Stimulated activated CD4-positive, alpha-beta T cell treated with anti-CD3 and anti-CD28 coated beads, Interleukin-15, amount 100 ng/mL, for 48 hours (primary cell): Measurements from ENCODE around the gene TJP1.
"Not testable (repeated sequence)": the region's sequence is repeated elsewhere in the genome, so short reads cannot be mapped to it uniquely, and the experiment has no call there.

Experiments used
- DNase-seq, 2 donors: peaks; one replicate each; pipeline ENCODE4 v3.0.0-alpha.2; 2020; ENCODE audit warnings: low read depth in 2 of 2

Gene TJP1

DNA sequence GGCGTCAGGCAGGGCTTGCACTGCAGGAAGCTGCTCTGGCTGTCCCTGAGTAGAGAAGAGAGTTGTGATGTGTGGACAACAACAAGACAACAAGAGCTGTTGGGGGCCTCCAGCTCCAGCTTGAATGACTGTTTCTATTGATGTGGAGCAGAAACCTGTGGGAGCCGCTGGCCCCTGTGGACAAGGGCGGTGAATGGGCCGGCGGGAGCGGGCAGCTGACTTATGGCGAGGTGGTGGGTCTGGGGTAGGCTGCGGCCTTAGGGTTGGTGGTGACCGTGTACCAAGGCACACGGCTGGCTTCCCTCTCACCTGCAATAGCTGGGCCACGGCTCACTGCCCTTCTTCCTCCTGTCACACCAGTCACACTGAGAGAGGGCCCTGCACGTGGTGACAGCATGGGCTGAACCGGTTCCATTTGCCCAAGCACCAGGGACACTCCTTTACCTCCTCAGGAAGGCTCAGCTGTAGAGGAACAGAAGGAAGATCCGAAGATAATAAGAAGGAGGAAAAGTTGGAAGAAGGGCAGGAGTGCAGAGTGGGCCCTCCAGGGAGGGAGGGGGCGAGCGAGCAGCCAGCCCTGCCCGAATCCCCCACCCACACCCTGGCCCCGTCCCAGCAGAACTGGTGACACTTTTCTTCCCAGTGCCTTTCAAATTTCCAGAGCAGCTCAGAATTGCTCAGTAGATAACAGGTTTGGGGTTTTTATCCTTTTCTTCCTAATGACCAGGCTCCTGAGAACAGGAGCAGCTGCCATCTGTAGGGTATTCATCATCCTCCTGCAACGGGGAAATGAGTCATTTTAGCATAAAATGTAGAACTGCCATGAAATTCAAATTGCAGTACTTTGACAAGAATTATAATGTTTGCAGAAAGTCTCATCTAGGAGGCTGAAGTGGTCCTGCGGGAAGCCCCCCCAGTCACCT lies 136.9 kb downstream of the TJP1 start:
- DNase-seq, result no peak

DNA sequence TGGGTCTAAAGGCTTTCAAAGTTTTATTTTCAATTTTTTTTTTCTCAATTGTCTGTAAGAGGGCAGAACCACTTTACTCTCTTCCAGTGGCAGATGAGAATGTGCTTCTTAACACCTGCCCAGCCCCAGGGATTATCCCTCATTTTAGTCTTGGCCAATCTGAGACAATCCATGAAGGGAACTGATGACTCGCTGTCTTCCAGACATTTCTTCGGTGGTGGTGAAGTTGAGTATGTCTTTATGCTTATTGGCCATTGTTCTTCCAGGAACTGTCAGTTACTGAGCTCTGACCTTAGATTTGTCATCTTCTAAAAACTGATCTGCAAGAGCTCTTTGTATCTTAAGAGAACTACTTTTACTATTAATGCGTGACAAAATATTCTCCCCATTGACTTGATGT lies 139.5 kb downstream of the TJP1 start:
- DNase-seq, result no peak

DNA sequence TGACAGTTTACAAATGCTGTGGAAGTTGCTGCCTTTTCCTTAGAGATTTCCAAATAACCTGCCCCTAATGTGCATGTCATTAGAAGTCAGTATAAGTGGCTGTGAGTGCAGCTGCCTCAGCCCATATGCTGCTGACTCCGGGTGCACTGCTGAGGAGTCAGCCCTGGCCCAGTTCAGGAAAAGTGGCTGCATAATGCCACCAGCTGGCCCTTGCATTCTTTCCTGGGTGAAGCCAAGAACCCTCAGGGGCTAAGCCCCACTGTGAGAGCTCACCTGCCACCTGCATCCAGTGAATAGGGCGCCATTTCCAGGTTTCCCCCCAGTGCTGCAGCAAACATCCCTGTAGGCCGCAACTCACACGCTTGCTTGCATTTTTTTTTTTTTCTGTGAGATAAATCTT lies 139.9 kb downstream of the TJP1 start:
- DNase-seq, result no peak

DNA sequence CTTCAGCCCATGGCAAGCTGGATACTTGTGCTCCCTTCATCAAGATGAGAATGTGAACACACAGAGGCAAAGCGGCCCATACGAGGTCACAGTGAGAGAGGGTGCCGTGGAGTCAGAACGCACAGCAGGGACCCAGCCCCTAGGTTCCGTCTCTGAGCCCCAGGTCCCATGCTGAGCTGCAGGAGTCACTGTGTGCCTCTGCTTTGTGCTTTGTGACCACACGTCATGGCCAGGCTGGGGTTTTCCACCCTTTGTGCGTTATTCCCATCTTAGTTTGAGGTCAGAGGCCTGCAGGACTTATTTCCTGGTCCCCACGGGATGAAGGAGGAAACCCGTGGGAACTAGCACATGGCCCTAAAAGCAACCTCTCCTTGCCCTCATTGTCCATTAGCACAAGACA lies 140.3 kb downstream of the TJP1 start:
- DNase-seq, result no peak

DNA sequence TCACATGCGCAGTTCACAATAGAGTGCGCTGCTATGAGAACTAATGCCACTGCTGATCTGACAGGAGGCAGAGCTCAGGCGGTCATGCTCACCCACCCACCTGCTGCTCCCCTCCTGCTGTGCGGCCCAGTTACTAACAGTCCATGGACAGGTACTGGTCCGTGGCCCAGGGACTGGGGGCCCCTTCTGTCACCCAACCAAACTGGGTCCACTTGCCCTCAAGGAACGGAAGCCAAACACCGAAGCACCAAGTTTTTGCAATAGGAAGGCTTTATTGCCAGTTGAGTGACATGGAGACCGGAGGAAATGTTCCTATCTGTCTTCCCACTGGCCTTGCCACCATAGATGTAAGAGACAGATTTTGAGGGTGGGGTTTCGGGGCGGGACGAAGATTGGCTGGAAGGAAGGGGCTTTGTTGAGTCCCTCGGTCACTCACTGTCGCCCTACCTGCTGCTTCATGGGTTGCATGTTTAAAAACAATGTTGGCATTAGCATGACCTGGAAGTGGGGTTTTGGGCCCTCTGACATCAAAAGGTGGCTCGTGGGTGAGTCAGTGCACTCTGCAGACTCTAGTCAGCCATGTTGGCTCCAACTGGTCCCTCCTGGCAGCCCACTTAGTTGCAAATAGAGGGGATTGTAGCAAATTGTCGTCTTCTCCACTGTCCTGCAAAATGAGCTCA lies 141.0 kb downstream of the TJP1 start:
- DNase-seq, result no peak

DNA sequence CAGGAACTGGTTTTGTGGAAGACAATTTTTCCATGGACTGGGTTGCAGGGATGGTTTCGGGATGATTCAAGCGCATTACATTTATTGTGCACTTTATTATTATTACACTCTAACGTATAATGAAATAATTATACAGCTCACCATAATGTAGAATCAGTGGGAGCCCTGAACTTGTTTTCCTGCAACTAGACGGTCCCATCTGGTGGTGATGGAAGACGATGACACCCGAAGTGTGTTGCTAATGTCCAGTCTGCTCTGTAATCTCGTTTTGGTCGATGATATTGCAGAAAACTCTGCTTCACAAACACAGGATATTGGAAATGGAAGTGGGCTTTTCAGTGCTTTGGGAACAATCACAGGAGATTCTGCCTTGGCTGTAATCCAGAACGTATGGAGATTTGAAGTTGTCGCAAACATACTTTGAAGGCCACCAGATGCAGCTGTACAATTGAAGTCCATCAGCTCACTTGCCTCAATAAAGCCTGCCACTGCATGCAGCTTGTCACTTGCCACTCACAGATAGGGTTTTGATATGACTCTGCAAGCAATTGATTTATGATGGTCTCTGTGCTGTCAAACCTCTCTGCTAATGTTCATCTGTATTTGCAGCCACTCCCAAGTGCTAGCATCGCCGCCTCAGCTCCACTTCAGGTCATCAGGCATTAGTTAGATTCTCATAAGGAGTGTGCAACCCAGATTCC lies 141.7 kb downstream of the TJP1 start:
- DNase-seq, result no peak

DNA sequence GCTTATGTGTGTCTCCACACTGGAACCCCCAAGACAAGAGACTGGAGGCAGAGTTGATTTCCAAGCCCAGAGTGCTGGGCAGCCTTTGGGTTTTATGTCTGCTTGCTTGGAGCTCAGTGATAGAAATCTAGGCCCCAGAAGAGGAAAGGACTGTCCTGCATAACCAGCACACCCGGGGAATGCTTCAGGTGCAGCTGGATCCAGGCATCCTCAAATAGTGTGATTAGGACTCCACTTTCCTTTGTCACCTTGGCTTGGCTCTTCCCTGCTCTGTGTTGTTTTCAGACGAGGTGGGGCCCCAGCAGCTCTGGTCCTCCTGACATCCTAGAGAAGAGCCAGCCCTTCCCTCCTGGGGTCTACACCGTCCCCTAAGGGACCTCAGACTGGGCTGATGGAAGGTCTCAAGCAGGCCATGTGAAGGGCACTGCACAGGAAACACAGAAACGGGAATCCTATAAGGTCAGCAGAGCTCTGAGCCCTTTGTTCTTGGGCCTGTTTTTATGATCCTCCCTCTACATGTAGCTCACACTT lies 143.7 kb downstream of the TJP1 start:
- no peak for DNase-seq

DNA sequence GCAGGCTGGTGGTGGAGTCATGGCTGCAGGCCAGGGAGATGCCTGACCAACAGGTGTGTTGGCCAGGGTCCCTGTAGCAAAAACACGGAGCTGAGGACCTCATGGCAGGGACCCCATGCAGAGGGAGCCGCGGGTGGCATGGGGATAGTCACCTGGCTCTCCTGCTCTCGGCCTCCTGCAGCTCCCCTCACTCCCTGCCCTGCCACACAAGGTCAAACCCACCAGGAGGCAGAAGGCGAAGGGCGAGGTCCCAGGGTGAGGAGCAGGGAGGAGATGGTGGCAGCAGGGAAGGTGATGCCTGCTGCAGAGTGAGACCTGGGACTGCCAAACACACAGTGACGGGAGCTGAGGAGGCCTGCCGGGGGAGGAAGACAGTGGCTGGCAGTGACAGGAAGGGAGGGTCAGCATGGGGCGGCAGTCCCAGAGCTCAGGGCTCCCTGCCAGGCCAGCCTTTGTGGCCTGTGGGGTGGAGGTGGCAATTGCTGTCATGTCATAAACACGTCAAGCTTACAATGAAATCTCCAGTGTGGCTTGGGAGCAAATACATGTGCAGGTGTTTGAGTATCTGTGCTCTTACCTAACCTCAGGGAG lies 144.3 kb downstream of the TJP1 start:
- no peak for DNase-seq

DNA sequence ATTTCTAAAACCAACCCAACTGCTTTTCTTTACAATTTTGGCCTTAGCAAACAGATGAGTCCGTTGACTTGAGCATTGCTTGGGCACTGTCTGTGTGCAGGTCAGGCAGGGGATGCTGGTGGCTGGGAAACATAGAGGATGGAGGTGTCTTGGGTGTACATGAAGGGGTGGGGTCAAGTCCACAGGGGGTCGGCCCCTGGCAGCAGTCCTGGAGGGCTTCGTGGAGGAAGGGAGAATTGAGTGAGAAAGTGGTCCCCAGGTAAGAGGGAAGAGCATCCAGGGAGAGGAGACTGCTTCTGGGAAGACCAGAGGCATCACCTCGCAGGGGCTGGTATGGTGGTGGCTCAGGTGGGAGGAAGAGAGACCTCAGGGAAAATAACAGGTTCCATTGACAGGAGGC lies 144.8 kb downstream of the TJP1 start:
- no peak for DNase-seq

DNA sequence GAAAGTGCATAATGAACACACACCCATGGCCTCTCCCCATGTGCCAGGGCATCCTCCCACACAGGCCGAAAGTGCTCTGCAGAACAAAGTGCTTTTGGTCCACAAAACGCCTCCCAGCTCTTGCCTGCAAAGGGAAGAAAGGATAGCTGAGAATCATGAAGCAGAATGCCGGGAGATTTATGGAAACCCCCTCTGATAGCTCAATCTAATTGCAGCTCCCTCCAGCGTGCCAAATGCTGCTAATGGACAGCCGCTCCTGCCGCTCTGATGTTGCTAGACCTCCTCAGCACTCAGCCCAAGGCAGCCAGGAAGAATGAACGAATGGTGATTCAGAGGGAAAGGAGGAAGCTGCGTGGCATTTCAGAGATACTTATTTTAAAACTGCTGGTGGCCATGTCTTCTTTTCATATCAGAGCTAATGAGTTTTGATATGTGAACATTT lies 145.3 kb downstream of the TJP1 start:
- DNase-seq, result no peak

DNA sequence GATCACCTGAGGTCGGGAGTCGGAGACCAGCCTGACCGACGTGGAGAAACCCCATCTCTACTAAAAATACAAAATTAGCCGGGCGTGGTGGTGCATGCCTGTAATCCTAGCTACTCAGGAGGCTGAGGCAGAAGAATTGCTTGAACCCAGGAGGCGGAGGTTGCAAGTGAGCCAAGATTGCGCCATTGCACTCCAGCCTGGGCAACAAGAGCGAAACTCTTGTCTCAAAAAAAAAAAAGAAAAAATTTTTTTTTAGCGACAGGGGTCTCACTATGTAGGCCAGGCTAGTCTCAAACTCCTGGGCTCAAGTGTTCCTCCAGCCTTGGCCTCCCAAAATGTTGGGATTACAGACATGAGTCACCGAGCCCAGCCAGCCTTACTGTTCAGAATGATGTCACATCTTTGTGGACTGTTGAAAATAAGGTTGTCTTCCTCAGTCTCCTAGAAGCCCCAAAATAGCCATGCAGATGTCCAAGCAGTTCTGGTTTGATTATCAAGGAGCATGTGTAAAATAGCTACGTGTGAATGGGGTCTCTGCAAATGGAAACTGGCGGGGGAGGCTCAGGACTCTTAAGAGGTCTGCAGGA lies 145.8 kb downstream of the TJP1 start:
- not testable (repeated sequence) for DNase-seq

DNA sequence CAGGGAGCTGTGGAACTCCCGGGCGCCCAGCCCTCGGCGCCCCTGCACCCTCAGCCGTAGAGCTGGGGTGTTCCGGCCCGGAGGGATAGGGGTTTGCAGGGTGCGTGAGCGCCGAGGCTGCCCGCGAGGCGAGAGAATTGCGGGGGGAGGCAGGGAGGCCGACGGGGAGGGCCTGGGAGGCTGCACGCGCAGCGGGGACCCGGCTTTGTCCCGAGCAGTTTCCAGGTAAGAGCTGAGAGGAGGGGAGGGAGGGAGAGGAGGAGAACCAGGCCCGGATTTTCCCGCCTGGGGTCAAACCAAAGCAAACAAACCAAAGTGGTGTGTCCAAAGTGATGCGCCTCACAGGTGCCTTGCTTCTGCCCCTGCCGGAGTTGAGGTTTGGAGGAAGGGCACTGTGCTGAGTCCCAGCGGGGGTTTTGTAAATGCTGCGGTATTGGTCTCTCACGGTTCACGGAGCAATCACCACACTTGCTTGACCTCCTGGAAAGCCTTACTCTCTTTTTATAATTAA lies 146.4 kb downstream of the TJP1 start:
- DNase-seq, result no peak

DNA sequence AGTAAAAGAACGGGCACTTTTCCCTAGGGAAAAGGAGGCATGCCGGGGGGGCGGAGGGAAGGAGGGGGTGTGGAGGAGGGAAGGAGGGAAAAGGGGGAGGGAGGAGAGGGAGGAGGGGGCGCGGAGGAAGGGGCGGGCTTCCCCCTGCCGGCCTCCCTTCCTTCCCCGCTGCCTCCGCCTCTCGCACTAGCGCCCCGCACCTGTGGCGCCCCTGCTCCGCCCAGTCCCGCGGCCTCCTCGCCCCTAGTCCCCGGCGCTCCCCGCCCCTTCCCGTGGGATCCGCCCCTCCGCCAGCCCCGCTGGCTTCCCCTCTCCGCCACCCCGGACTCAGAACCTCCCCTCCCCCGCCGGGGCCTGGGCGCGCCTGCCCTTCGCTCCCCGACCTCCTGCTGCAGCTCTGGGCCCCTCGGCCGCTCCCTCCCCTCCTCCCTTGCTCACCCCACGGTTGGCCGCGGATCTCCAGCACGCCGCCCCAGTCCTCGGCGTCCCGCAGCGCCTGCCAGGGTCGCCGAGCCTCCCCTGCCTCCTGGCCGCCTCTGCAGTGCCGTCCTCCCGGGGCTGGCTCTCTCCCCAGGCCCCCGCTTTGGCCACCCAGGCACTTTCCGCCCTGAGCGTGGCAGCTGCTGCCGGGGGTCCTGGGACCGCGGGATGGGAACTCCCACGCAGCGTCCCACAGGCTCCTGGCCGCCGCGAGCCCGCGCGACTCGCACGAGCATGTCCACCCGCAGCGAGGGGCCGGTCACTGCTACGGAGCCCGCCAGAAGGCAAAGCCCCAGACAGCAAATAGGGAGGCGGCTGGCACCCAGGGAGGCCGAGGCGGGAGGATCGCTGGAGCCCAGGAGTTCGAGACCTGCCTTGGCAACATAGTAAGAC lies 147.4 kb downstream of the TJP1 start:
- DNase-seq, result no peak

DNA sequence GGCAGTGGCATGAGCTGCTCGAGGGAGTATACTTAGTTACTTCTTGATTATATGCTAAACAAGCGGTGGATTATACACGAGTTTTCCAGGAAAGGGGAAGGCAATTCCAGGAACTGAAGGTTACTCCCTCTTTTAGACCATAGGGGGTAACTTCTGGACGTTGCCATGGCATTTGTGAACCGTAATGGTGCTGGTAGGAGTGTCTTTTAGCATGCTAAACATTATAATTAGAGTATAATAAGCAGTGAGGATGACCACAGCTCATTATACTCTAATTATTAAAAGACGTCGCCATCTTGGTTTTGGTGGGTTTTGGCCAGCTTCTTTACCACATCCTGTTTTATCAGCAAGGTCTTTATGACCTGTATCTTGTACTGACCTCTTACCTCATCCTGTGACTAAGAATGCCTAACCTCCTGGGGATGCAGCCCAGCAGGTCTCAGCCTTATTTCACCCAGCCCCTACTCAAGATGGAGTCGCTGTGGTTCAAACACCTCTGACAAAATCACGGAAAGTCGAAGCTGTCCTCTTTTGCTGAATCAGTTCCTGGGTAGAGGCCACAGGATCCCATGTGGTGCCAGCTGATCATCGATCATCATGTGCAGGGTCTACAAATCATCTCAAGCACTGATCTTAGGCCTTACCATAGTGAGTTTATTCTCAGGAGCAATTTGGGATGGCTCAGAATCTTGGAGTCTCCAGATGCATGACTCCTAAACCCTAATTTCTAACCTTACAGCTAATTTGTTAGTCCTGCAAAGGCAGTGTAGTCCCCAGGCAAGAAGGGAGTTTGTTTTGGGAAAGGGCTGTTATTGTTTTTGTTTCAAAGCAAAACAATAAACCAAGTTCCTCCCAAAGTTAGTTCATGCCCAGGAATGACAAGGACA lies 149.1 kb downstream of the TJP1 start:
- DNase-seq, result no peak

DNA sequence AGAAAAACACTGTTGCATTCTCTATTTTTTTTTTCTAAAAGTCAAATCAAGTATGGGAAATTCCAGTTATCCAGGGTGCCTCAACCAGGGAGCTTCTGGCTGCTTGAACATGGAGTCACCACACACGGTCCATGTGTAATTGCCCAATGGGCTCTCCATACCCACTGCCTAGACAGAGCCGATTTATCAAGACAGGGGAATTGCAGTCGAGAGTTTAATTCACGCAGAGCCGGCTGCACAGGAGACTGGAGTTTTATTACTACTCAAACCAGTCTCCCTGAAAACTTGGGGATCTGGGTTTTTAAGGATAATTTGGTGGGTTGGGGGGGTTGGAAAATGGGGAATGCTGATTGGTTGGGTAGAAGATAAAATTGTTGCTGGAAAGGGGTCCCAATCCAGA lies 149.8 kb downstream of the TJP1 start:
- DNase-seq, result no peak

DNA sequence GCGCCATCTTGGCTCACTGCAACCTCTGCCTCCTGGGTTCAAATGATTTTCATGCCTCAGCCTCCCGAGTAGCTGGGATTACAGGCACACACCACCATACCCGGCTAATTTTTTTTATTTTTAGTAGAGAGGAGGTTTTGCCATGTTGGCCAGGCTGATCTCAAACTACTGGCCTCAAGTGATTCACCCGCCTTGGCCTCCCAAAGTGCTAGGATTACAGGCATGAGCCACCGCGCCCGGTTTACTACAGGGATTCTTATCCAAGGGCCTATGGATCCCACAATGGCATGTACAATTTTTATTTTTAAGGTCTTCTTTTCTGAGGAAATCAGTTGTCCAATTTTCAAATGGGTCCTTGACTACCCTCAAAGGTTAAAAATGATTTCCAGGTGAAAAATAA lies 150.2 kb downstream of the TJP1 start:
- DNase-seq, result not testable (repeated sequence)

DNA sequence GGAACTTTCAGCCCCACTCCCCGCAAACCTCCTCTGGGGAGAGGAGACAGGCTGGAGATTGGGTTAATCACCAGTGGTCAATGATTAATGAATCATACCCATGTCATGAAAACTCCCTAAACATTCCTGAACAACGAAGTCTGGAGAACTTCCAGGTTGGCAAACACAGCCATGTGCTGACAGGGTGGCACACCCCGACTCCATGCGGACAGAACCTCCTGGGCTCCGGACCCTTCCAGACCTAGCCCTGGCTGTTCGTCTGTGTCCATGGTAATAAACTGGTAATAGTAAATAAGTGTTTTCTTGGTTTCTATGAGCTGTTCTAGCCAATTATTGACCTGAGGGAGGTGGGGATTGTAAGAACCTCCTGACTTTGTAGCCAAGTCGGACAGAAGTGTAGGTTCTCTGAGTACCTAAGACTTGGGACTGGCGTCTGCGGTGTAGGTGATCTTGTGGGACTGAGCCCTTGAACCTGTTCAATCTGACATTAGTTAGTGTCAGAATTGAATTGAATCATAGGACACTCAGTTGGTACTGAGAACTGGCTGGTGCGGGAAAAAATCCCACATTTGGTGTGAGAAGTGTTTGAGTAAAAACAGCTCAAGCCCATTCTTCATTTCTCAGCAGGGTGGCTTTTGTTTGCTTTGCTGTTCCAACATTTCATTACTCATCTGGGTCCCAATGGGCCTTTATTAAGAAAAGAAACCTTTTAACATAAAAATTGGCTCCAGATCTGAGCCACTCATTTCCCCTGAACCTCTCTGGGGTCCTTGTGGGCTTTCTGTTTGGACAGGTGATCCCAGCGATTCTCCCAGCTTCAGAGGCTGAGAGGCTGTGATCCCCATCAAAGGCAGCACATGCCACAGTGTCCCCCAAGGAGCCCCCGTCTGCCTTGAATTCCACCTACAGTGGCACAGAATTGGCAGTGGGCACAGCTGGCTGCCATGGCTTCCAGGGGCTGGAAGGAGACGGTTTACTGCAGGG lies 151.0 kb downstream of the TJP1 start:
- no peak for DNase-seq

DNA sequence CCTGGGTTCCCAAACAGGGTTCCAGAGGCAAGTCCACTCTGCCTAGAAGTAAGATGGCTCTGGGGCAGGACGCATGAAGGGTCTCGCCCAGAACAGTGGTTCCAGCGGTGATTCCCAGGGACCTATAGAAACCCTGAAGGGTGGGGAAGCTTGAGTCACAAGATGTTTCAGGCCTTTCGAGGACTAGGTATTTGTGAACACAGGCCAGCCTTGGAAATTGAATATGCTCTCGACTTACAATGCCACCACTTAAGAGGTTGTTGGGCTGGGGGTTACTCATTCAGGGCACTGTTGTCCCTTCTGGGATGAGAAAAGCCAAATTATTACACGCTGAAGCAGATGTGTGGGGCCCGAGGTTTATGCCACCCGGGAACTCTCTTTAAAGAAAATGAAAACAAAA lies 152.0 kb downstream of the TJP1 start:
- no peak for DNase-seq
